K562 (cell line): ENCODE results near the gene ELOB. TPM values are rescaled to one million over a fixed set of nuclear protein-coding genes. Genes with fewer than 3 reads are reported as not detected.

Source experiments
- ATAC-seq: fragments of 200-7000 bp; cut with Tn5 transposase; 3 replicates; pipeline ENCODE4 v1.9.1; 2020; ENCODE audit warnings: moderate library complexity
- BruUV-seq: library from RNA; stranded (reverse); fragments of 400-500 nt; replicated peaks from 2 replicates; lab custom pipeline; 2021; lab: Mats Ljungman, UMichigan
- CTCF ChIA-PET: fragments of 300-600 bp; formaldehyde crosslinking; extraction: SDS; loops from one replicate; lab custom pipeline; 2021; ENCODE audit warnings: low intra/inter-chr PET ratio; lab: Yijun Ruan, JAX
- POLR2A ChIA-PET: fragments of 300-600, 350-650 bp; sonication (Branson Sonifier 250); formaldehyde crosslinking; extraction: SDS; loops from one replicate; lab custom pipeline; 2021; ENCODE audit warnings: antibody characterized with exemption, inconsistent platforms; lab: Yijun Ruan, JAX
- DNase-seq, 4 experiments: peaks; one replicate each; pipeline versions ENCODE4 v3.0.0 to v3.0.0-alpha.2; 2011 to 2018; ENCODE audit warnings: low spot score in 3 of 4, mixed read lengths in 3 of 4; ENCODE audit errors: extremely low read depth in 1 of 4
- FAIRE-seq: peaks from 2 replicates; lab custom pipeline; 2011; peaks lifted over from hg19 to GRCh38; lab: Jason Lieb, UNC
- H2AFZ ChIP-seq: 2 replicates; pipeline ENCODE4 v1.6.0; 2011; ENCODE audit warnings: low read depth, low read length, control low read depth, inconsistent platforms
- H3K27ac ChIP-seq: fragments of 200-600 bp; 3 replicates; pipeline ENCODE4 v1.8.0; 2011; ENCODE audit warnings: low read depth, mild to moderate bottlenecking, control low read depth, inconsistent platforms, low read length, moderate library complexity, mixed read lengths; ENCODE audit errors: extremely low read depth
- H3K27me3 ChIP-seq, 2 experiments: fragments of 300-600 bp in 1 of 2; 2 replicates in 1 of 2; 3 replicates in 1 of 2; pipeline versions ENCODE4 v1.6.0 to v1.8.0; 2011; ENCODE audit warnings: inconsistent platforms in 2 of 2, low read length in 2 of 2, mild to moderate bottlenecking in 1 of 2, mixed read lengths in 1 of 2, moderate library complexity in 1 of 2; ENCODE audit not compliant: control insufficient read depth in 2 of 2, insufficient read depth in 2 of 2
- H3K36me3 ChIP-seq: fragments of 300-600 bp; 3 replicates; pipeline ENCODE4 v1.8.0; 2011; ENCODE audit warnings: mild to moderate bottlenecking, low read length, inconsistent platforms; ENCODE audit not compliant: control insufficient read depth, insufficient read depth
- H3K4me1 ChIP-seq, 2 experiments: fragments of 200-600 bp in 1 of 2; replicated peaks in 1 of 2; 2 replicates in 1 of 2; 3 replicates in 1 of 2; pipeline versions ENCODE4 v1.5.1 to v1.8.0; 2011; ENCODE audit warnings: inconsistent platforms in 2 of 2, low read length in 2 of 2, mild to moderate bottlenecking in 1 of 2, mixed read lengths in 1 of 2, moderate library complexity in 1 of 2; ENCODE audit not compliant: control insufficient read depth in 2 of 2, insufficient read depth in 2 of 2
- H3K4me2 ChIP-seq: 2 replicates; pipeline ENCODE4 v1.6.1; 2011; ENCODE audit warnings: low read length, control low read depth, inconsistent platforms, mixed read lengths; ENCODE audit not compliant: insufficient read depth
- H3K4me3 ChIP-seq: fragments of 200-600 bp; sonication (generic), shearing (Covaris generic); 2 replicates; pipeline ENCODE4 v1.5.1; 2016; ENCODE audit warnings: control low read depth, inconsistent platforms
- H3K79me2 ChIP-seq: fragments of 200-600 bp; 3 replicates; pipeline ENCODE4 v1.8.0; 2011; ENCODE audit warnings: low read length, inconsistent platforms; ENCODE audit not compliant: control insufficient read depth, insufficient read depth
- H3K9ac ChIP-seq, 2 experiments: 2 replicates each; pipeline versions ENCODE4 v1.6.0 to v1.6.1; 2011; ENCODE audit warnings: low read depth in 2 of 2, low read length in 2 of 2, control low read depth in 1 of 2, inconsistent platforms in 1 of 2, mild to moderate bottlenecking in 1 of 2, mixed read lengths in 1 of 2; ENCODE audit not compliant: insufficient read depth in 1 of 2
- H3K9me1 ChIP-seq: one replicate; pipeline ENCODE4 v1.6.0; 2011; ENCODE audit warnings: inconsistent platforms, mild to moderate bottlenecking, low read length, moderate library complexity; ENCODE audit not compliant: control insufficient read depth, insufficient read depth
- H3K9me3 ChIP-seq: replicated peaks from 2 replicates; pipeline ENCODE4 v1.5.1; 2011; ENCODE audit warnings: low read depth, low read length, inconsistent platforms; ENCODE audit not compliant: control insufficient read depth, insufficient read depth
- H4K20me1 ChIP-seq: replicated peaks from 2 replicates; pipeline ENCODE4 v1.6.1; 2011; ENCODE audit warnings: low read length, inconsistent platforms, mixed read lengths; ENCODE audit not compliant: control insufficient read depth, insufficient read depth
- ARNT ChIP-seq, 2 experiments: fragments of 450-650 bp; IDR thresholded peaks; 2 replicates each; pipeline ENCODE4 v1.6.1; 2016; ENCODE audit warnings: mild to moderate bottlenecking in 1 of 2
- CCNT2 ChIP-seq: IDR thresholded peaks from 2 replicates; pipeline ENCODE4 v1.6.1; 2011; ENCODE audit warnings: borderline replicate concordance, low read depth, mild to moderate bottlenecking, moderate library complexity, mixed read lengths, low read length; ENCODE audit not compliant: insufficient read length; ENCODE audit errors: extremely low read depth
- EP400 ChIP-seq: fragments of 450-650 bp; IDR thresholded peaks from 2 replicates; pipeline ENCODE4 v1.6.1; 2017; ENCODE audit warnings: antibody characterized with exemption, mild to moderate bottlenecking, moderate library complexity
- HNRNPK ChIP-seq: fragments of 200-400 bp; formaldehyde crosslinking; IDR thresholded peaks from one replicate; pipeline ENCODE4 v1.6.1; 2018; ENCODE audit warnings: mild to moderate bottlenecking, low read depth, low read length; ENCODE audit not compliant: poor library complexity, severe bottlenecking
- KDM2B ChIP-seq: fragments of 250-450 bp; sonication (Bioruptor Pico); IDR thresholded peaks from 2 replicates; pipeline ENCODE4 v1.8.0; 2021; ENCODE audit warnings: mild to moderate bottlenecking, moderate library complexity
- KDM5B ChIP-seq: fragments of 200-600 bp; sonication (generic); IDR thresholded peaks from 2 replicates; pipeline ENCODE4 v1.6.1; 2012; ENCODE audit warnings: low read depth, mild to moderate bottlenecking, moderate library complexity, low read length, control low read depth, inconsistent platforms; ENCODE audit not compliant: insufficient replicate concordance
- L3MBTL2 ChIP-seq: fragments of 450-650 bp; IDR thresholded peaks from 2 replicates; pipeline ENCODE4 v1.6.1; 2016; ENCODE audit warnings: mild to moderate bottlenecking, moderate library complexity
- MTA3 ChIP-seq: fragments of 450-650 bp; formaldehyde crosslinking; IDR thresholded peaks from 2 replicates; pipeline ENCODE4 v1.6.1; 2017; ENCODE audit warnings: mild to moderate bottlenecking, borderline replicate concordance
- NR3C1 ChIP-seq: sonication (generic); formaldehyde crosslinking; IDR thresholded peaks from 2 replicates; pipeline ENCODE4 v1.8.1; 2022; ENCODE audit warnings: missing genetic modification reagents
- NR4A1 ChIP-seq, 2 experiments: fragments of 250-450 bp in 1 of 2; fragments of 450-650 bp in 1 of 2; sonication (Bioruptor Pico) in 1 of 2; IDR thresholded peaks; 2 replicates each; pipeline versions ENCODE4 v1.4.0 to v1.6.1; 2016 to 2020; ENCODE audit warnings: mild to moderate bottlenecking in 2 of 2, missing compliant biosample characterization in 1 of 2, missing genetic modification characterization in 1 of 2, moderate library complexity in 1 of 2
- POLR2AphosphoS5 ChIP-seq: IDR thresholded peaks from 2 replicates; pipeline ENCODE4 v1.6.1; 2011; ENCODE audit warnings: mild to moderate bottlenecking, low read depth, low read length, moderate library complexity; ENCODE audit not compliant: control insufficient read depth, insufficient read depth
- SIN3B ChIP-seq: fragments of 450-650 bp; IDR thresholded peaks from 2 replicates; pipeline ENCODE4 v1.6.1; 2017; ENCODE audit warnings: low read depth, mild to moderate bottlenecking, moderate library complexity
- ZFX ChIP-seq: sonication (generic); formaldehyde crosslinking; IDR thresholded peaks from 2 replicates; pipeline ENCODE4 v1.8.0; 2022; ENCODE audit warnings: mild to moderate bottlenecking, missing genetic modification reagents, moderate library complexity
- WGBS: fragments of 100-300 bp; shearing (Covaris generic); methylation state at CpG from one replicate; pipeline ENCODE4 v1.1.6; 2016; ENCODE audit warnings: low coverage, mixed read lengths; ENCODE audit not compliant: insufficient coverage; ENCODE audit errors: missing lambda C conversion rate; 5-methylcytosine and 5-hydroxymethylcytosine counted together
- in situ Hi-C: fragments of 300-500 bp; cut with MboI; formaldehyde crosslinking; loops from 4 replicates; pipeline ENCODE4 v1.15.0; 2018; ENCODE audit warnings: inconsistent platforms, mixed read lengths
- intact Hi-C: fragments of 100-400 bp; cut with micrococcal nuclease; formaldehyde crosslinking; loops from 2 replicates; pipeline ENCODE4 v1.14.2; 2022
- polyA plus RNA-seq, 8 experiments: library from polyadenylated mRNA; depleted of rRNA in 4 of 8; stranded (reverse) in 5 of 8; unstranded in 3 of 8; fragments of >200 nt; fragmentation: Nextera tagmentation in 2 of 8; fragmentation: Illumina TruSeq in 1 of 8; extraction: Ambion mirVana in 2 of 8; extraction: Trizol in 1 of 8; gene quantifications; 2 replicates each; pipeline versions ENCODE4 v1.2.1 to v1.2.3, GENCODE V29; 2011 to 2014; ENCODE audit warnings: inconsistent platforms in 1 of 8, missing spikeins in 1 of 8
- total RNA-seq, 7 experiments: library from RNA; depleted of rRNA in 6 of 7; stranded (reverse); fragments of >200 nt in 6 of 7; fragmentation: Illumina TruSeq in 2 of 7; extraction: Trizol in 2 of 7; gene quantifications; 2 replicates each; pipeline versions ENCODE4 v1.2.1 to v1.2.3, GENCODE V29; 2011 to 2021; ENCODE audit warnings: low replicate concordance in 1 of 7
- TF ChIP-seq, protein P1 (sequence below): fragments of 450-650 bp; IDR thresholded peaks from 2 replicates; pipeline ENCODE4 v1.6.1; 2016; ENCODE audit warnings: antibody characterized with exemption
- TF ChIP-seq, protein P2 (sequence below), 2 experiments: fragments of 450-650 bp; conservative IDR thresholded peaks; 2 replicates each; pipeline ENCODE4 v1.6.1; 2017; ENCODE audit warnings: mild to moderate bottlenecking in 2 of 2, moderate library complexity in 2 of 2

ELOB gene
- total and polyA plus RNA-seq, 9 of the 15 experiments (the other 6 are each of a cell fraction or from before 2014, with no cell fraction given): 63.2 to 791 (median 237) TPM

GRCh38 chr16:2817340-2818271, 40.5 kb upstream of the ELOB start:
- Histone ChIP-seq H3K27me3 (no peaks in the 10 kb centered on the region), H3K79me2 (peaks cover 28% of the 10 kb centered on the region), H3K9me3 (no peaks in the 10 kb centered on the region), H3K4me3 (peak overlapping the region; percentile 82), H3K4me1 (peaks cover 8 to 57% of the 10 kb centered on the region in 2 experiments; a peak in 4 of 5 replicates), H3K9ac (peak overlapping the region; percentile 90 to 99), H2AFZ (peak overlapping the region; percentile 97), H3K36me3 (peaks cover 32% of the 10 kb centered on the region; the same call in 2 of the 3 replicates), H3K27ac (peak overlapping the region; percentile 89), H4K20me1 (no peaks in the 10 kb centered on the region), H3K9me1 (no peaks in the 10 kb centered on the region), H3K4me2 (peak overlapping the region; percentile 90)
- TSS peak; percentile 55 for BruUV-seq
- POLR2A ChIA-PET: interaction anchor here (0.8 to 1.9 kb wide), 3 partner anchors 17 to 53 kb away, joined by 3 to 4 read pairs (median 3); no protein-coding TSS in a partner anchor
- in situ Hi-C loops (no loop called here), intact Hi-C loops (loop anchor here (5.0 kb wide), 1 partner anchor 40 kb away; the partner anchor contains the start of gene ELOB)
- peak in 3 of 4 experiments; percentile 78 to 94 (median 94) for DNase-seq
- WGBS: under 1% methylated on average over 39 of the region's 68 CpGs
- CTCF ChIA-PET: no interaction called here
- FAIRE-seq: peak; percentile 65
- ATAC-seq: peak; percentile 67
- TF ChIP-seq L3MBTL2: peak; percentile 56
- peak; percentile 36 for TF ChIP-seq KDM5B
- TF ChIP-seq SIN3B: no peak
- no peak for TF ChIP-seq KDM2B (CRISPR knock-in tag)
- peak; percentile 95 for TF ChIP-seq EP400
- no peak for TF ChIP-seq NR4A1 (CRISPR knock-in tag; IDR thresholded peaks at IDR 0.05)
- 0 out of 2 replicates have a peak, but pooled peaks have one; percentile 17 for TF ChIP-seq NR4A1 (tag; IDR thresholded peaks at IDR 0.05)
- no peak; the same call in 1 of the 2 replicates for TF ChIP-seq NR3C1 (CRISPR knock-in tag)
- TF ChIP-seq POLR2AphosphoS5: peak; percentile 8; the same call in 1 of the 2 replicates
- TF ChIP-seq, protein P1, sequence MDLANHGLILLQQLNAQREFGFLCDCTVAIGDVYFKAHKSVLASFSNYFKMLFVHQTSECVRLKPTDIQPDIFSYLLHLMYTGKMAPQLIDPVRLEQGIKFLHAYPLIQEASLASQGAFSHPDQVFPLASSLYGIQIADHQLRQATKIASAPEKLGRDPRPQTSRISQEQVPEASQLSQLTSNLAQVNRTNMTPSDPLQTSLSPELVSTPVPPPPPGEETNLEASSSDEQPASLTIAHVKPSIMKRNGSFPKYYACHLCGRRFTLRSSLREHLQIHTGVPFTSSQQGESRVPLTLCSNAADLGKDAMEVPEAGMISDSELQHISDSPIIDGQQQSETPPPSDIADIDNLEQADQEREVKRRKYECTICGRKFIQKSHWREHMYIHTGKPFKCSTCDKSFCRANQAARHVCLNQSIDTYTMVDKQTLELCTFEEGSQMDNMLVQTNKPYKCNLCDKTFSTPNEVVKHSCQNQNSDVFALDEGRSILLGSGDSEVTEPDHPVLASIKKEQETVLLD: peak; percentile 68; the same call in 1 of the 2 replicates
- peak; percentile 15 for TF ChIP-seq CCNT2
- 0 out of 2 replicates have a peak, but pooled peaks have one; percentile 2 for TF ChIP-seq ZFX (CRISPR knock-in tag)
- no peak for TF ChIP-seq HNRNPK
- TF ChIP-seq MTA3: peak; percentile 17; the same call in 1 of the 2 replicates
- TF ChIP-seq, protein P2, sequence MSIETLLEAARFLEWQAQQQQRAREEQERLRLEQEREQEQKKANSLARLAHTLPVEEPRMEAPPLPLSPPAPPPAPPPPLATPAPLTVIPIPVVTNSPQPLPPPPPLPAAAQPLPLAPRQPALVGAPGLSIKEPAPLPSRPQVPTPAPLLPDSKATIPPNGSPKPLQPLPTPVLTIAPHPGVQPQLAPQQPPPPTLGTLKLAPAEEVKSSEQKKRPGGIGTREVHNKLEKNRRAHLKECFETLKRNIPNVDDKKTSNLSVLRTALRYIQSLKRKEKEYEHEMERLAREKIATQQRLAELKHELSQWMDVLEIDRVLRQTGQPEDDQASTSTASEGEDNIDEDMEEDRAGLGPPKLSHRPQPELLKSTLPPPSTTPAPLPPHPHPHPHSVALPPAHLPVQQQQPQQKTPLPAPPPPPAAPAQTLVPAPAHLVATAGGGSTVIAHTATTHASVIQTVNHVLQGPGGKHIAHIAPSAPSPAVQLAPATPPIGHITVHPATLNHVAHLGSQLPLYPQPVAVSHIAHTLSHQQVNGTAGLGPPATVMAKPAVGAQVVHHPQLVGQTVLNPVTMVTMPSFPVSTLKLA (conservative IDR thresholded peaks at IDR 0.05): peak; percentile 83 to 93
- TF ChIP-seq ARNT (IDR thresholded peaks at IDR 0.05): no peak; a peak in 1 of 4 replicates
